Measurements from ENCODE around the gene BOK. TPM values are rescaled to one million over a fixed set of nuclear protein-coding genes. Genes with fewer than 3 reads are reported as not detected.

BOK gene
- polyA plus RNA-seq, 1 experiment = 42.9 TPM

GRCh38 chr2:241530571-241530970, 28.0 kb upstream of the BOK start:
- peaks cover 3% of the 10 kb centered on the region; the same call in 1 of the 2 replicates for H3K27me3 ChIP-seq (ENCODE audit: control insufficient read depth, insufficient read depth, low read length)
- H3K4me3 ChIP-seq (ENCODE audit: low read depth, low read length) = no peak overlapping the region
- no peaks in the 10 kb centered on the region for H3K36me3 ChIP-seq (ENCODE audit: control insufficient read depth, insufficient read depth, low read length)
- no peak for TF ChIP-seq CTCF (IDR thresholded peaks at IDR 0.05; ENCODE audit: insufficient read depth, low read depth, low read length)
- CTCF ChIA-PET = no interaction called here
- no peak for DNase-seq (ENCODE audit: low read depth)
- POLR2A ChIA-PET = no interaction called here

- no peak for DNase-seq (ENCODE audit: low read depth)
- POLR2A ChIA-PET = no interaction called here
- CTCF ChIA-PET = no interaction called here
- peaks cover 3% of the 10 kb centered on the region; the same call in 1 of the 2 replicates for H3K27me3 ChIP-seq (ENCODE audit: control insufficient read depth, insufficient read depth, low read length)
- H3K4me3 ChIP-seq (ENCODE audit: low read depth, low read length) = no peak overlapping the region
- no peaks in the 10 kb centered on the region for H3K36me3 ChIP-seq (ENCODE audit: control insufficient read depth, insufficient read depth, low read length)
- no peak for TF ChIP-seq CTCF (IDR thresholded peaks at IDR 0.05; ENCODE audit: insufficient read depth, low read depth, low read length)
Observed at GRCh38 chr2:241531161-241531722, 27.3 kb upstream of the BOK start.

- CTCF ChIA-PET = no interaction called here
- Histone ChIP-seq H3K27me3 (ENCODE audit: control insufficient read depth, insufficient read depth, low read length) (peaks cover 3% of the 10 kb centered on the region; the same call in 1 of the 2 replicates), H3K4me3 (ENCODE audit: low read depth, low read length) (no peak overlapping the region), H3K36me3 (ENCODE audit: control insufficient read depth, insufficient read depth, low read length) (no peaks in the 10 kb centered on the region)
- TF ChIP-seq CTCF (IDR thresholded peaks at IDR 0.05; ENCODE audit: insufficient read depth, low read depth, low read length) = no peak
- DNase-seq (ENCODE audit: low read depth) = no peak
- POLR2A ChIA-PET = no interaction called here
Observed at GRCh38 chr2:241532168-241532567, 26.4 kb upstream of the BOK start.

GRCh38 chr2:241532733-241533601, 25.6 kb upstream of the BOK start:
- Histone ChIP-seq H3K27me3 (ENCODE audit: control insufficient read depth, insufficient read depth, low read length) (peaks cover 3% of the 10 kb centered on the region; the same call in 1 of the 2 replicates), H3K36me3 (ENCODE audit: control insufficient read depth, insufficient read depth, low read length) (no peaks in the 10 kb centered on the region), H3K4me3 (ENCODE audit: low read depth, low read length) (no peak overlapping the region)
- DNase-seq (ENCODE audit: low read depth) = no peak
- ChIA-PET CTCF (no interaction called here), POLR2A (no interaction called here)
- TF ChIP-seq CTCF (IDR thresholded peaks at IDR 0.05; ENCODE audit: insufficient read depth, low read depth, low read length) = no peak

- CTCF ChIA-PET = no interaction called here
- TF ChIP-seq CTCF (IDR thresholded peaks at IDR 0.05; ENCODE audit: insufficient read depth, low read depth, low read length) = no peak
- Histone ChIP-seq H3K36me3 (ENCODE audit: control insufficient read depth, insufficient read depth, low read length) (no peaks in the 10 kb centered on the region), H3K4me3 (ENCODE audit: low read depth, low read length) (no peak overlapping the region), H3K27me3 (ENCODE audit: control insufficient read depth, insufficient read depth, low read length) (peaks cover 3% of the 10 kb centered on the region; the same call in 1 of the 2 replicates)
- DNase-seq (ENCODE audit: low read depth) = no peak
- POLR2A ChIA-PET = no interaction called here
Observed at GRCh38 chr2:241534293-241534692, 24.3 kb upstream of the BOK start.

All from BJ (cell line).